DOHH2 (cell line): Measurements from ENCODE around the gene KRTAP9-1.
"Not testable (repeated sequence)": the region's sequence is repeated elsewhere in the genome, so short reads cannot be mapped to it uniquely, and the experiment has no call there.

Source experiments
- H3F3A ChIP-seq: fragments of 200-600 bp; sonication (generic), shearing (Covaris generic); 2 replicates; pipeline ENCODE4 v1.6.0; 2016; ENCODE audit warnings: antibody characterized with exemption, mild to moderate bottlenecking; ENCODE audit not compliant: control insufficient read depth, insufficient read depth
- H3K27ac ChIP-seq: fragments of 200-600 bp; sonication (generic); 2 replicates; pipeline ENCODE4 v1.5.1; 2014; ENCODE audit warnings: low read depth, mild to moderate bottlenecking, low read length, moderate library complexity
- H3K27me3 ChIP-seq: fragments of 200-600 bp; sonication (generic); 2 replicates; pipeline ENCODE4 v1.6.1; 2014; ENCODE audit warnings: mild to moderate bottlenecking, low read length, mixed read lengths; ENCODE audit not compliant: control insufficient read depth
- H3K36me3 ChIP-seq: fragments of 200-600 bp; sonication (generic); 2 replicates; pipeline ENCODE4 v1.6.1; 2014; ENCODE audit warnings: mild to moderate bottlenecking, low read length, moderate library complexity, mixed read lengths; ENCODE audit not compliant: control insufficient read depth
- H3K4me1 ChIP-seq: fragments of 200-600 bp; sonication (generic); 2 replicates; pipeline ENCODE4 v1.6.1; 2014; ENCODE audit warnings: mild to moderate bottlenecking, low read length, mixed read lengths; ENCODE audit not compliant: control insufficient read depth
- H3K4me2 ChIP-seq: fragments of 200-600 bp; sonication (generic); 2 replicates; pipeline ENCODE4 v1.6.0; 2014; ENCODE audit warnings: mild to moderate bottlenecking, low read length, moderate library complexity
- H3K4me3 ChIP-seq: fragments of 200-600 bp; sonication (generic); 2 replicates; pipeline ENCODE4 v1.5.1; 2014; ENCODE audit warnings: mild to moderate bottlenecking, low read length, mixed read lengths
- H3K79me2 ChIP-seq: fragments of 200-600 bp; sonication (generic); 2 replicates; pipeline ENCODE4 v1.6.1; 2014; ENCODE audit warnings: mild to moderate bottlenecking, low read length, mixed read lengths; ENCODE audit not compliant: control insufficient read depth
- H3K9me2 ChIP-seq: fragments of 200-600 bp; sonication (generic); replicated peaks from 2 replicates; pipeline ENCODE4 v1.6.1; 2014; ENCODE audit warnings: mild to moderate bottlenecking, low read length, mixed read lengths; ENCODE audit not compliant: control insufficient read depth
- H3K9me3 ChIP-seq: fragments of 200-600 bp; sonication (generic); 2 replicates; pipeline ENCODE4 v1.6.1; 2014; ENCODE audit warnings: antibody characterized with exemption, low read length, mixed read lengths; ENCODE audit not compliant: control insufficient read depth, insufficient read depth
- H4K20me1 ChIP-seq: fragments of 200-600 bp; sonication (generic); 2 replicates; pipeline ENCODE4 v1.6.0; 2014; ENCODE audit warnings: low read depth, mild to moderate bottlenecking, antibody characterized with exemption, low read length, moderate library complexity; ENCODE audit not compliant: control insufficient read depth, insufficient read depth
- CTCF ChIP-seq: fragments of 200-600 bp; sonication (generic); IDR thresholded peaks from one replicate; pipeline ENCODE4 v1.5.1; 2014; ENCODE audit warnings: antibody characterized with exemption, mild to moderate bottlenecking, low read depth, low read length; ENCODE audit not compliant: poor library complexity, severe bottlenecking
- EZH2phosphoT487 ChIP-seq: fragments of 200-600 bp; sonication (generic); IDR thresholded peaks from 2 replicates; pipeline ENCODE4 v1.6.1; 2017; ENCODE audit warnings: borderline replicate concordance, mild to moderate bottlenecking, antibody characterized with exemption, low read length, moderate library complexity, mixed read lengths

KRTAP9-1 gene

DNA sequence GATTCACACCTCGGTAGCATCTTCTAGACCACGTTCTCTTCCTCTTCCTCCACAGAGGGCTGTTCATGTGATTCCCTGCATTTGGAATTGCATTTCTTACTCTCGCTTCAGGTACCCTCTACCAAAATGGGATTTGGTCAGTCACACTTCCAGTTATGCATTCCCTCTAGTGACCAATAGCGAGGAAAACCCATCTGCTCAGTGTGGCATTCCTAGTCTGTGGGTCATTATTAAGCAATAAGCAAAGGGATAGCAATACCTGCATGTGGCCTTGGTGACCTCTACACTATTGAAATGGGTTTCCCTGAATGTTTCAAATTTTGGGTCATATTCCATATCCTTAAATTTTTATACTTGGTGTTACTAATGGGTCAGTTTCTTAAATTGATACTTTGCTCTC lies 39.7 kb upstream of the KRTAP9-1 start:
- no peaks in the 10 kb centered on the region for H3K36me3 ChIP-seq
- no peak overlapping the region for H3K4me3 ChIP-seq
- no peak overlapping the region for H3K27ac ChIP-seq
- no peak for TF ChIP-seq CTCF
- TF ChIP-seq EZH2phosphoT487, result no peak
- H3K27me3 ChIP-seq, result no peaks in the 10 kb centered on the region
- H3K4me2 ChIP-seq, result peak overlapping the region; percentile 30
- H3K9me2 ChIP-seq, result no peaks in the 10 kb centered on the region
- no peaks in the 10 kb centered on the region for H3F3A ChIP-seq
- H4K20me1 ChIP-seq, result no peaks in the 10 kb centered on the region
- no peaks in the 10 kb centered on the region for H3K9me3 ChIP-seq
- no peaks in the 10 kb centered on the region for H3K79me2 ChIP-seq
- peaks cover 21% of the 10 kb centered on the region for H3K4me1 ChIP-seq

GRCh38 chr17:41151525-41151924 lies 38.2 kb upstream of the KRTAP9-1 start:
- Histone ChIP-seq H3F3A (no peaks in the 10 kb centered on the region), H3K9me3 (no peaks in the 10 kb centered on the region), H3K9me2 (no peaks in the 10 kb centered on the region), H3K4me3 (no peak overlapping the region), H3K4me2 (no peak overlapping the region), H3K79me2 (no peaks in the 10 kb centered on the region), H4K20me1 (no peaks in the 10 kb centered on the region), H3K36me3 (no peaks in the 10 kb centered on the region), H3K27ac (no peak overlapping the region), H3K27me3 (no peaks in the 10 kb centered on the region), H3K4me1 (peaks cover 21% of the 10 kb centered on the region)
- TF ChIP-seq EZH2phosphoT487 (no peak), CTCF (no peak)

DNA sequence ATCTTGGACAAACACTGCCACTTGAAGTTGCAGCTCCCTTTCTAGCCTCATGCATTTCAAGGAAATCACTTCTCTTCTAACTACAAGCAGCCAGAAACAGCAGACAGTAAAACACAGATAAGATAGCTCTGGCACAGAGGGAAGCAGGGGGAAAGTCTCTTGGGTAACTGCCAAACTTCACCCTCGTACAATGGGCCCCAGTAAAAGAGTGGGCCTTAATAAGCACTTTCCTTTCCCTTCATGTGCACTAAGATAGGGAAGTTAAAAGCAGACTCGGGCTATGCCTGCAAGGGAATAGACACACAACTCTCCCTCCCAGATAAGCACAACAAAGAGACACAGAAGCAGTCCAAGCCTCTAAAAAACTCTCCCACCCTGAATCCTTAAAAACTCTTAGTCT lies 35.8 kb upstream of the KRTAP9-1 start:
- H3K27ac ChIP-seq, result no peak overlapping the region
- H3K9me2 ChIP-seq, result no peaks in the 10 kb centered on the region
- H3F3A ChIP-seq, result no peaks in the 10 kb centered on the region
- no peak overlapping the region for H3K4me2 ChIP-seq
- no peaks in the 10 kb centered on the region for H3K9me3 ChIP-seq
- no peaks in the 10 kb centered on the region for H3K27me3 ChIP-seq
- TF ChIP-seq CTCF (no peak), EZH2phosphoT487 (no peak)
- H3K79me2 ChIP-seq, result no peaks in the 10 kb centered on the region
- H4K20me1 ChIP-seq, result no peaks in the 10 kb centered on the region
- no peaks in the 10 kb centered on the region for H3K36me3 ChIP-seq
- no peak overlapping the region for H3K4me3 ChIP-seq
- peaks cover 21% of the 10 kb centered on the region for H3K4me1 ChIP-seq

- not testable (repeated sequence) for H3K9me3 ChIP-seq, H3K4me3 ChIP-seq, H3K36me3 ChIP-seq, H4K20me1 ChIP-seq, H3K4me2 ChIP-seq, H3K79me2 ChIP-seq, H3K4me1 ChIP-seq, H3K27ac ChIP-seq, H3K27me3 ChIP-seq, H3K9me2 ChIP-seq, H3F3A ChIP-seq
These were observed 29.5 kb upstream of the KRTAP9-1 start for GRCh38 chr17:41160190-41160589.
